ENCODE measurements around the gene ALPL.

- no peak for TF ChIP-seq CTCF (IDR thresholded peaks at IDR 0.05; ENCODE audit: insufficient read depth, low read length, poor library complexity, severe bottlenecking)
- no peak for TF ChIP-seq EZH2phosphoT487 (conservative IDR thresholded peaks at IDR 0.05; ENCODE audit: low read length)
These were observed 13.4 kb downstream of the ALPL start for GRCh38 chr1:21522525-21523038.
